ENCODE results near the gene MEGF11.

DNA sequence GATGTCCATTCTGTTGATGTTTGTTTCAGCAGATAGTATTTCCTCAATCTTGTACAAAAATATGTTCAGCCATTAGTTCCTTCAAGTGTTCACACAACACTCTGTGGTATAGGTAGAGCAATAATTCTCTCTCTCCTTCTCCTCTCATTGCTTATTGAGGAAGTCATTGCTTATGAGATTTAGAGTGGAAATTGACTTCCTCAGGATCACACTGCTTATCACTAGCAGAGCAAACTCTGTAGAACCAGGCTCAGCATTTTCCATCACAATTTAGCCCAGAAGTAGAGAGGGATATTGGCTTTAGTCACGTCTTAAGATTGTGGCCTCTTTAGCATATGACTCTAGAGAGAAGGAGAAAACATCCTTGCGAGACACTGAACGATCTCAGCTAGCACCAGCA is 353.1 kb downstream of the MEGF11 start:
- TF ChIP-seq, protein P1, sequence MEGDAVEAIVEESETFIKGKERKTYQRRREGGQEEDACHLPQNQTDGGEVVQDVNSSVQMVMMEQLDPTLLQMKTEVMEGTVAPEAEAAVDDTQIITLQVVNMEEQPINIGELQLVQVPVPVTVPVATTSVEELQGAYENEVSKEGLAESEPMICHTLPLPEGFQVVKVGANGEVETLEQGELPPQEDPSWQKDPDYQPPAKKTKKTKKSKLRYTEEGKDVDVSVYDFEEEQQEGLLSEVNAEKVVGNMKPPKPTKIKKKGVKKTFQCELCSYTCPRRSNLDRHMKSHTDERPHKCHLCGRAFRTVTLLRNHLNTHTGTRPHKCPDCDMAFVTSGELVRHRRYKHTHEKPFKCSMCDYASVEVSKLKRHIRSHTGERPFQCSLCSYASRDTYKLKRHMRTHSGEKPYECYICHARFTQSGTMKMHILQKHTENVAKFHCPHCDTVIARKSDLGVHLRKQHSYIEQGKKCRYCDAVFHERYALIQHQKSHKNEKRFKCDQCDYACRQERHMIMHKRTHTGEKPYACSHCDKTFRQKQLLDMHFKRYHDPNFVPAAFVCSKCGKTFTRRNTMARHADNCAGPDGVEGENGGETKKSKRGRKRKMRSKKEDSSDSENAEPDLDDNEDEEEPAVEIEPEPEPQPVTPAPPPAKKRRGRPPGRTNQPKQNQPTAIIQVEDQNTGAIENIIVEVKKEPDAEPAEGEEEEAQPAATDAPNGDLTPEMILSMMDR (IDR thresholded peaks at IDR 0.05; ENCODE audit: low read length), result no peak
- no peak for TF ChIP-seq EZH2 (IDR thresholded peaks at IDR 0.05; ENCODE audit: borderline replicate concordance, low read length)
